ENCODE results near the gene CLIC6.
A peak's percentile ranks its signal among the peaks of the same experiment; 100 is the strongest.

The CLIC6 gene
- total RNA-seq, result 0 to 0.07 reads per million in 2 donors

GRCh38 chr21:34668803-34669148, at the start of gene CLIC6:
Gene CLIC6, plus strand, starts transcription at chr21:34668994. Its CDS starts 395 bp downstream, at chr21:34669389.
- no peak for DNase-seq

GRCh38 chr21:34619841-34620665, 48.7 kb upstream of the CLIC6 start:
- DNase-seq, result no peak

- no peak for DNase-seq
Measured at GRCh38 chr21:34621434-34622350, 47.1 kb upstream of the CLIC6 start.

- DNase-seq, result no peak
Measured at GRCh38 chr21:34623516-34623915, 45.3 kb upstream of the CLIC6 start.

DNA sequence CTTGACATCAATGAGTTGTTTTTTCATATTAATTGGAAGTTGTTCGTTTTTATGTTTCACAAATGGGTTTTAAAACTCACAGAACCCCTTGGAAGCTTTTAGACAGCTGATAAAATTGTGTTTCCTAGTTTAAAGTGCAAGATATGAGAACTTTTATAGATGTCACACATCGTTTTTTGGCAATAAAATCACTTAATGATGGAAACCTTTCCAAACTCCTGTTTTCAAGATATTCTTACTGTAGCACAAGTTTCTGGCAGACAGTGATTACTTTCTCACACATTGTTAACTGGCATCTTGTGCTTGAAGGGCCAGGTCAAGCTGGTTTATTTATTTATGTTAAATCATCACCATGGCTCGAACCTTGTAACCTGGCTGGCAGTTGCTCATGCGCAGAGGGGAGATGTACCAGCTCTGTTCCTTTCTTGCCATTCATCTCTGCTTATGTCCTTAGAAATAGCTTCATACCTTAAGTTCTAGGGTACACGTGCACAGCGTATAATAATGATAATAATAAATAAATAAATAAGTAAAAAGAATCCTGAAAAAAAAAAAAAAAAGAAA, 43.7 kb upstream of the CLIC6 start:
- no peak for DNase-seq

GRCh38 chr21:34626131-34626530, 42.7 kb upstream of the CLIC6 start:
- DNase-seq, result no peak

DNA sequence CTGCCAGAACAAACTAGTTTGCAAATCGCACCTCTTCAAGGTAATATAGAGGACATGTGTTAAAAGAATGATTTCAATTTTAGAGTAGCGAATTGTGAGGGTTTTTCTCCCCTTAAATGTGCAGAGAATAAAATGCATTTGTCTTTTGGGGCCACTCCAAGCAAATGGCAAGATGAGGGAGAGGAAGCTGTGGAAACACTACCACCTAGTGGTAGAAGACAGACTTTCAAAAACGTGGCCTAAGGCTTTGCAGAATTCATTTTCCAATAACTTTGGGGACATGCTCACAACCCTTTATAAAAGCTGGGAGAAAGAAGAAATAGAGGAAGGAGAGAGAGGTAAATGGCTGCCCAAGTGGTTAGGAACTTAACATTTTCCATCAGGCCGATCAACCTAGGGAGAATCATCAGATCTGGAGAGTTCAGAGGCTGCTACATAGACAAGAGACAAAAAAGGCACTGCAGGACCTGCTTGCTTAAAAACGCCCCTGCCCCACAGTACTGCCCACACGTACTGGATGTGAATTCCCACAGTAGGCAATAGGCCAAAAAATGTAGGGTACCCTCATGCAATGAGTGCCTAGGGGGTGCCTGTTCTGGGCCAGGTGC, 38.2 kb upstream of the CLIC6 start:
- peak in 2 of 5 experiments; percentile 19 to 56 for DNase-seq

DNA sequence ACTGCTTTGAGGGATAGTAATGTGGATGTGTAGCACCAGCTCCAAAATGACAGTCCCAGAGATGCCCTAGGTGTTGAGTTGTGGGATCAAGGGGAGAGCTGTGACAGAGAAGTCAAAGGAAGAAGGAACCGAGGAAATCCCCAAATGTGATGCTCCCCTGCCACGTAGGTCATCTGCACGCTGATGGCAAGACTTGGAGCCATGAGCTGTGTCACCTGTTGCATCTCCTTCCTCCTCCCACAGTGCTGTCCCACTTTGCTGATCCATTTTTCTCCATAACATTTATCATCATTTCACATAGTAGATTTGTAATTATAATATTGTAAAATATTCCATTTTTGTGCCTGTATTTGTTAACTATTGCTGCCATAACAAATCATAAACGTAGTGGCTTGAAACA, 36.3 kb upstream of the CLIC6 start:
- DNase-seq, result no peak

DNA sequence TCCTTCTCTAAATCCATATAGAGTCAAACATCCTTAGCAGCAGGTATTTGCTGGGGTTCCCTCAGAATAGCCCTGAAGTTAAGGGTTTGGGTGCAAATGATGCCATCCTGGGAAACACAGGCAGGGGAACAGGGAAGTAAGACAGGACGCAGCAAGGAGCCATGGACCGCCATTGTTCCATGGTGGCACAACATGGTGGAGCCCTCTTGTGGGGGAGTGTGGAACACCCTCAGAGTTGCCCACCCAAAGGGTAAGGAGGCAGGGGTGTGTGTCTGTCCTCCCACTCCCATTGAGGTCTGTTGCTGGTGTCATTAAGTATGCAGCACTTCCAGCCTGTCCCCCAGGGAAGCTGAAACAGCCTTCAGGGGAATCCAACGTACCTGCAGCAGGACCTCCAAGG, 33.5 kb upstream of the CLIC6 start:
- no peak for DNase-seq

DNA sequence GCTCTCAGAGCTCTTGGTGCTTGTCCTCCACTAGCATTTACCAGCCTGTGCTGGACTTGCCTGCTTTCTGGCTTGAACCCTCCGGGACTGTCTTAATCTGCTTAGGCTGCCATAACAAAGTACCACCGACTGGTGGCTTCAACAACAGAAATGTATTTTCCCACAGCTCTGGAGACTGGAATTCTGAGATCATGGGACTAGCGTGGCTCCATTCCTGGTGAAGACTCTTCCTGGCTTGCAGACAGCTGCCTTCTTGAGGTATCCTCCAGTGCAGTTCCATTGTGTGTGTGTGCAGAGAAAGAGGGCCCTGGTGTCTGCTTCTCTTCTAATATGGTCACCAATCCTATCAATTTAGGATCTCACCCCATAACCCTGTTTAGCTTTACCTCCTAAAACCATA, 31.8 kb upstream of the CLIC6 start:
- DNase-seq, result no peak

DNA sequence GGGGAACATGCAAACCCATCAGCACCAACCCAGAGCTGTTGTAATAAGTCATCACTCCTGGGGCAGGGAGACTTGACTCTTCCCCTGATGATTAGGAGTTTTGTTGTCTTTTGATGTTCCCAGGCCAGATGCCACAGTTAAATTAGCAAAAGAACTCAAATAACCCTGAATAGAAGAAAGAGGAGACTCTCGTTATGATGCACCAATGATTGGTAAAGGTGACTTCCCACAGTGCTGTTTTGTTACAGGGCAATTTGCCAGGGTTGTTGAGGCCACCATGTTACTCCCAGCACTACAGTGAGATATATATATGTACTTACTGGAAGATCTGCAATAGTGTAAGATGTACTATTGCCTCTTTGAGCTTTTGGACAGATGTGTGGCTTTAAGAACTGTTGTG, 29.5 kb upstream of the CLIC6 start:
- no peak for DNase-seq

- DNase-seq, result peak in 1 of 5 experiments; percentile 76
Measured at GRCh38 chr21:34639882-34640788, 28.7 kb upstream of the CLIC6 start.

GRCh38 chr21:34640858-34641257, 27.9 kb upstream of the CLIC6 start:
- DNase-seq, result peak in 1 of 5 experiments; percentile 31

GRCh38 chr21:34642211-34643075, 26.4 kb upstream of the CLIC6 start:
- DNase-seq, result no peak

- no peak for DNase-seq
Measured at GRCh38 chr21:34644825-34645224, 24.0 kb upstream of the CLIC6 start.

DNA sequence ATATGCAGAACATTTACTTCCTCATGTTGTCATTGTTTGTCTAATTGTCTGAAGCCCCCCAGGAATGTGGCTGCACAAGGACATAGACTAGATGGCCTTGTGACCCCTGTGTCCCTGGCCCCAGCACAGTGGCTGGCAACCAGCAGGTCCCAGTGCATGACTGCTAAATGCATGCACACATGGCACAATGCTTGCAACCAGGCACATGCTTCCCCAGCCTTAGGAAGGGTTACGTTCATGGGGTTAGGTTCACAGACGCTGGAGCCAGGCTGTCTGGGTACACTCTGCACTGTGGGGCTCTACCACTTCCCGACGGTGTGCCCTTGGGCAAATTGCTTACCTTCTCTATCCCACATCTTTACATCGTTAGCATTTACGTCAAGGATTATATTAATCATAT, 21.2 kb upstream of the CLIC6 start:
- no peak for DNase-seq

DNA sequence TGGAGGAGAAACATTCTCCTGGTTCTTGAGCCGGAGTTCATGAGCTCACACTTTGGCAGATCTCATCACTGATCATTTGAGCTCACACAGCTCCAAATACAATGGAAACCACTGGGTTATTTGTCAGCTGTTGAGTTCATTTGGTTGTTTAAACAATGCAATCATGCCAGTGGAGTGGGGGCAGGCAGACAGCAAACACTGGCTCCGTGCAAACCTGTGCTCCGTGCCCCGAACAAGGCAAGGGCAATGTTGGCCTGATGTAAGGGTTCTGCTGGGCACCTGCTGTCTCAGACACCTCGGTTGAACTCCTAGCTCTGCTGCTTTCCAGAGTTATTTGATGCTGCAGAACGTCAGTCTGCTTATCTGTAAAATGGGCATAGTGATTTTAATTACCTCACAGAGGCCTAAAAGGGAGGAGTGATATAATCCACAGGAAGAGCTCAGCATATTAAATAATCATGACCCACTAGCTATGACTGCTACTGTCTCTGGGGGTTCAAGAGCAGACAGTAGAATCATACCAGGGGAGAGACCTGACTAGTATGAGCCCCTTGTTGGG, 20.0 kb upstream of the CLIC6 start:
- no peak for DNase-seq

DNA sequence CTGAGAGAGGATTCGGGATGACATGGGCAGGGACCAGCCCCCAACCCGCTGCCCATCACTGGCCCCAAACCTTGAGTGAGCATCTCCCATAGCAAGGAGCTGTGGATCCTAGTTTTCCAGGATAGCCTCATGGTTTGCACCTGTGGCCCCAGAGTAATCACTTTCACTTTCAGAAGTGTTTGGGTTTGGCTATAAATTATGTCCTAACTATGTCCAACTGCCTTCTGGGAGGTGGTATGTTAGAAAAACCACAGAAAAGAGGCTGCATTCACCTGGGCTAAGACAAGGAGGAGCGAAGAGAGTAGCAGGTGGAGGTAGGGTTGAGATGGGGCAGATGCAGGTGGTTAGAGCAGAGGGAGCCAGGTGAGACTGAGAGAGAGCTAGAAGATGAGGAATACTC, 19.4 kb upstream of the CLIC6 start:
- no peak for DNase-seq

GRCh38 chr21:34650861-34651431, 17.8 kb upstream of the CLIC6 start:
- DNase-seq, result no peak

DNA sequence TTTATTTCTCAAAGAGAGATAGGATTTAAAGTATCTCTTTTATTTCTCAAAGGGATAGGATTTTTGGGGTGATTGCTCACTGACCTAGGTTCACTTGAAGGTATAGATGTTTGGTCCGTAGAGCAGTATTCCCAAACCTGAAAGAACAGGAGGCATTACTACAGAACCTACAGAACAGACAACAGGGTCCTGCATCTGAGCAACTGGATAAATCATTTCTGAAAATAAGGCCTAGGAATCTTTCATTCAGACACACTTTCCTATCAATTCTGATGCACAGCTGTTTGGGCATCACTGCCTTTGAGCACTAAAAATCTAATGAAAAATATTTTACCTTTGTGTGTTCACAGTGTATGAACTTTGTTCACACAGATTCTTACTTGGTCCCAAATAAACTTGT, 17.2 kb upstream of the CLIC6 start:
- no peak for DNase-seq

All from T-helper 2 cell (primary cell).